Duodenal mucosa (tissue), 2 donors: ENCODE data around the gene RNF166.

Source experiments
- H3K27ac ChIP-seq: one replicate; pipeline ENCODE4 v1.7.0; 2013; ENCODE audit warnings: low read depth, low read length
- H3K27me3 ChIP-seq, 2 donors: one replicate each; pipeline ENCODE4 v1.7.0; 2013; ENCODE audit warnings: low read length in 2 of 2, control low read depth in 1 of 2; ENCODE audit not compliant: insufficient read depth in 2 of 2, control insufficient read depth in 1 of 2
- H3K36me3 ChIP-seq, 2 donors: one replicate each; pipeline ENCODE4 v1.7.0; 2013; ENCODE audit warnings: low read length in 2 of 2, control low read depth in 1 of 2; ENCODE audit not compliant: insufficient read depth in 2 of 2, control insufficient read depth in 1 of 2
- H3K4me1 ChIP-seq, 2 donors: one replicate each; pipeline ENCODE4 v1.7.0; 2013; ENCODE audit warnings: low read length in 2 of 2, control low read depth in 1 of 2; ENCODE audit not compliant: insufficient read depth in 2 of 2, control insufficient read depth in 1 of 2
- H3K4me3 ChIP-seq, 2 donors: one replicate each; pipeline ENCODE4 v1.7.0; 2013; ENCODE audit warnings: low read length in 2 of 2, low read depth in 1 of 2
- H3K9ac ChIP-seq, 2 donors: one replicate each; pipeline ENCODE4 v1.7.0; 2013; ENCODE audit warnings: low read length in 2 of 2, low read depth in 1 of 2
- H3K9me3 ChIP-seq, 2 donors: one replicate each; pipeline ENCODE4 v1.7.0; 2013; ENCODE audit warnings: low read length in 2 of 2, control low read depth in 1 of 2; ENCODE audit not compliant: control insufficient read depth in 1 of 2

RNF166 gene

GRCh38 chr16:88723911-88724310, 17.7 kb upstream of the RNF166 start:
- no peak overlapping the region for H3K9ac ChIP-seq

DNA sequence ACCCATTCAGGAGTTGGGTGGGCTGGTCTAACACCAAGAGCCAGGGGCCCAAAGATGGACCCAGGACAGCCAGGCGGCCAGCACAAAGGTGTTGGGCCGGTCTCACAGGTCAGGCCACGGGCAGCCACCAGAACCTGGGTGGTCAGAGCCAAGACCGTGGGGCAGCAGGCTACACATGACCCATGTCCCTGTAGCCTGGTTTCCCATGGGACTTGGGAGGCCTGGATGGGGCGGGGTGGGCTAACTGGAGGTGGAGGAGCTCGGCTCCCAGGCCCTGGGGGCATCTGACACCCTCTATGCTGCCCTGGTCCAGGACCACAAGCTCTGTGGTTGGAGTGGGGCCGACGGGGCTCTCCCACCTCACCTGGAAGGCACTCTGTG, 17.3 kb upstream of the RNF166 start:
- Histone ChIP-seq H3K9ac (no peak overlapping the region), H3K4me3 (no peak overlapping the region), H3K36me3 (peaks cover 40 to 85% of the 10 kb centered on the region in 2 donors), H3K4me1 (no peaks in the 10 kb centered on the region), H3K27ac (no peak overlapping the region), H3K9me3 (no peaks in the 10 kb centered on the region), H3K27me3 (no peaks in the 10 kb centered on the region)

More at GRCh38 chr16:88723911-88724310, 17.7 kb upstream of the RNF166 start:
- Histone ChIP-seq H3K9me3 (no peaks in the 10 kb centered on the region), H3K4me1 (no peaks in the 10 kb centered on the region), H3K4me3 (no peak overlapping the region), H3K27me3 (no peaks in the 10 kb centered on the region), H3K27ac (no peak overlapping the region), H3K36me3 (peaks cover 37 to 81% of the 10 kb centered on the region in 2 donors)

DNA sequence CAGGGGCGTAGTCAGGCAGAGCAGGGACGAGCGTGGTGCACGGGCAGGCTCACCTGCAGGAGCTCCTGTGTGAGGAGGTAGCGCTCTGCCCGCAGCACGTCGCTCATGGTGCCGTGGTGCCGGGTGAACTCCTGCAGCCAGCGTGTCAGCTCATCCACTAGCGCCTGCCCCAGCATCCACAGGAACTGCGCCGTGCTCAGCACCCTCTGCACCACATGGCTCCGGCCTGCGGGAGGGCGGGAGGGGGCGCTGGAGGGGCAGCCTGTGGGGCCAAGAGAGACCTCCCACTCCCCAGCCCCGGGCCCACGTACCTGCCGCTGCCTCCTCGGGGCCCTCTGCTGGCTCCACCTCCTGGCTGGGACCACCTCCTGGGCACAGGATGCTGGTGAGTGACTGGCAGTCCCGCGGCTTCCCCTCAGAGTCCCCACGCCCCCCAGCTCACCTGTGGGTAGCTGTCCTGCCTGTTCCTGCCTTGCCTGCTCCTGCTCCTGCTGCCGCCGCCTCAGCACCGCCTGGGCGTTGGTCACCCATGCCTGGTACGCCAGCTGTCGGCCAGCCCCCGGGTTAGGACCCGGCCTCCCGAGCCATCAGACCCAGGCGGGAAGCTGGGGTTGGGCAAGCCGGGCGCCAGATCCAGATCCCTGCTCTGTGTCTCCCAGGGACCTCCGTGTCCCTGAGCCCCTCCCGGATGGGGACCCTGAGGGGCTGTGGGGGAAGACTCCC, 16.7 kb upstream of the RNF166 start:
- Histone ChIP-seq H3K36me3 (peaks cover 43 to 91% of the 10 kb centered on the region in 2 donors), H3K4me1 (no peaks in the 10 kb centered on the region), H3K4me3 (no peak overlapping the region), H3K9me3 (no peaks in the 10 kb centered on the region), H3K27ac (no peak overlapping the region), H3K9ac (no peak overlapping the region), H3K27me3 (no peaks in the 10 kb centered on the region)

- Histone ChIP-seq H3K4me3 (no peak overlapping the region), H3K4me1 (no peaks in the 10 kb centered on the region), H3K27ac (no peak overlapping the region), H3K9me3 (no peaks in the 10 kb centered on the region), H3K9ac (no peak overlapping the region), H3K36me3 (peaks cover 49 to 93% of the 10 kb centered on the region in 2 donors), H3K27me3 (no peaks in the 10 kb centered on the region)
These were observed 15.9 kb upstream of the RNF166 start for GRCh38 chr16:88721815-88722755.

DNA sequence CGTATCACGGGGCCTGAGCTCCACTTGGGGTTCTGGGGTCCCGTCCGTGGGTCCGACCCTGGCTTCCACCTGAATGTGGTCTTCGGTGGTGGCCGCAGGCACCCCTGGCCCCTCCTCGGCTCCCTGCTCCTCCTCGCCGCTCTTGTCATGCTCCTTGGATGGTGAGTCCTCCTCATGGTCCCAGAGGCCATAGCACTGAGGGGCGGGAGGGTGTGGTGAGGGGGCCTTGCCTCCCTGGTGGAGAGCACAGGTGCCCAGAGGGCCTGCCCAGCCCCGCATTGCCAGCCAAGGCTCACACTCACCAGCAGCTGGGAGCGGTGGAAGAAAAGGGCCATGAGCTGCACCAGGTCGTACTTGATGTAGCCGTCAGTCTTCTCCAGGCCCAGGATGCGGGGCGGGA, 15.0 kb upstream of the RNF166 start:
- H3K36me3 ChIP-seq, result peaks cover 50 to 94% of the 10 kb centered on the region in 2 donors

DNA sequence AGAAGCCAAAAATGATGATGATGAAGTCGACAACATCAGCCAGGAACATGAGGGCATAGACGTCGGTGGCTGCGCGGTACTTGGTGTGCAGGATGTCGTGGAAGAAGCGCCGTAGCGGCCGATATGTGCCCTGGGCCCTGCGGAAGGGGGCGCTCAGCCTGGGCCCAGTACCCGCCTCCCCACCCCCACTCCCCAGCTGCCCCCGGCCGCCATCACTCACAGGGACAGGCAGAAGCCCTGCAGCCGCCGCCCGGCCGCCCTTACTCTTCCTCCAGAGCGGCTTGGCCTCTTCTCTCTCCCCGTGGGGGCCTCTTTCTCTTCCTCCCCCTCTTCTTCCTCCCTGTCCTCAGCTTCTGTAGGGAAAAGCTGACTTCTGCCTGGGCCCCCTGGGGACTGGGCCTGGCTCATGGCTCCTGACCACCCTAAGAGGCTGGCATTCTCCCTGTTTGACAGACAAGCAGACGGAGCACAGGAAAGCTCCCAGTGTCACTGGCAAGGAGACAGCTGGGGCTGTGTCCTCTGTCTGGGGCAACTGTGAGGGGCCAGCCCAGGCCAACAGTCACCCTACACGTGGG, 14.3 kb upstream of the RNF166 start:
- H3K4me1 ChIP-seq, result no peaks in the 10 kb centered on the region
- H3K27ac ChIP-seq, result no peak overlapping the region
- H3K9me3 ChIP-seq, result no peaks in the 10 kb centered on the region
- peaks cover 50 to 94% of the 10 kb centered on the region in 2 donors for H3K36me3 ChIP-seq
- H3K9ac ChIP-seq, result no peak overlapping the region
- no peaks in the 10 kb centered on the region for H3K27me3 ChIP-seq
- H3K4me3 ChIP-seq, result no peak overlapping the region

More for the DNA sequence above, 15.0 kb upstream of the RNF166 start:
- Histone ChIP-seq H3K4me1 (no peaks in the 10 kb centered on the region), H3K9me3 (no peaks in the 10 kb centered on the region), H3K4me3 (no peak overlapping the region), H3K27ac (no peak overlapping the region), H3K27me3 (no peaks in the 10 kb centered on the region), H3K9ac (no peak overlapping the region)

DNA sequence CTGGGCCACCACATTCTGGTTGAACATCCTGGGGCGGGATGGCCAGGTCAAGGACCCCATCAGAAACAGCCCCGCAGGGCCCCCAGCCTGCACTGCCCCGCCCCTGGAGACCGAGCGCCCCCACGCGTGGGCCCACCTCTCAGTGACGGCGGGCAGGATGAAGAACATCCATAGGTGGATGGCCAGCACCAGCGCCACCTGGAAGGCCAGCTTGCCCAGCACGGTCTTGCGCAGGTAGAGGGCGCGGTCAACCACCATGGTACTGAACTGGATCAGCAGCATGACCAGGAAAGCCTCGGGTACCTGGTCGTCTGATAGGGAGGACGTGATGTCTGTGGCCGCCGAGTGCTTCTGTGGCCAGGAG, 13.7 kb upstream of the RNF166 start:
- no peaks in the 10 kb centered on the region for H3K27me3 ChIP-seq
- no peak overlapping the region for H3K27ac ChIP-seq
- no peak overlapping the region for H3K9ac ChIP-seq
- peaks cover 51 to 94% of the 10 kb centered on the region in 2 donors for H3K36me3 ChIP-seq
- H3K4me1 ChIP-seq, result no peaks in the 10 kb centered on the region
- H3K4me3 ChIP-seq, result no peak overlapping the region
- H3K9me3 ChIP-seq, result no peaks in the 10 kb centered on the region

- Histone ChIP-seq H3K4me3 (no peak overlapping the region), H3K9me3 (no peaks in the 10 kb centered on the region), H3K27me3 (no peaks in the 10 kb centered on the region), H3K36me3 (peaks cover 54 to 93% of the 10 kb centered on the region in 2 donors), H3K9ac (no peak overlapping the region), H3K27ac (no peak overlapping the region), H3K4me1 (no peaks in the 10 kb centered on the region)
These were observed 13.2 kb upstream of the RNF166 start for GRCh38 chr16:88719267-88719932.

DNA sequence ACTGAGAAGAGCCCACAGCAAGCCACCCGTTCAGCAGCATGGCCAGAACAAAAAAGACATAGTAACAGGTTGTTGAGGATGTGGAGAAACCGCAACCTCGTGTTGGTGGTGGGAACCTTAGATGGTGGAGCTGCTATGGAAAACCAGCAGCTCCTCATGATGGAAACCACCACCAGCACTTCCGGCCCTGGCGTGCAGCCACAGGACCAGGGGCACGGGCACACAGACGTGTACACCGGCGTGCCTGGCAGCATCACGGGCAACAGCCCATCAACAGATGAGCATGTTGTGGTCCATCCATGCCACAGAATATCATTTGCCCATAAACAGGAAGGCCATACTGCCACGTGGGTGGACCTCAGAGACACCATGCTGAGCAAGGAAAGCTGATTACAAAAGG, 12.0 kb upstream of the RNF166 start:
- no peaks in the 10 kb centered on the region for H3K9me3 ChIP-seq
- H3K9ac ChIP-seq, result no peak overlapping the region
- H3K36me3 ChIP-seq, result peaks cover 54 to 96% of the 10 kb centered on the region in 2 donors
- no peak overlapping the region for H3K4me3 ChIP-seq
- H3K4me1 ChIP-seq, result no peaks in the 10 kb centered on the region
- no peak overlapping the region for H3K27ac ChIP-seq
- H3K27me3 ChIP-seq, result no peaks in the 10 kb centered on the region
